SK-N-SH (cell line): ENCODE data around the gene CEBPB. TPM values are rescaled to one million over a fixed set of nuclear protein-coding genes. Genes with fewer than 3 reads are reported as not detected.

Experiments
- CTCF ChIA-PET: fragments of 300-600, 350-600 bp; formaldehyde crosslinking; extraction: SDS; loops from one replicate; lab custom pipeline; 2021; lab: Yijun Ruan, JAX
- POLR2A ChIA-PET: fragments of 350-600 bp; sonication (Branson Sonifier 250); formaldehyde crosslinking; extraction: SDS; loops from one replicate; lab custom pipeline; 2020; ENCODE audit warnings: antibody characterized with exemption, inconsistent platforms; lab: Yijun Ruan, JAX
- DNase-seq: peaks from one replicate; pipeline ENCODE4 v3.0.0; 2012
- H2AFZ ChIP-seq: fragments of 200-600 bp; sonication (generic); 2 replicates; pipeline ENCODE4 v1.8.1; 2016; ENCODE audit warnings: antibody characterized with exemption, mild to moderate bottlenecking, low read depth
- H3F3A ChIP-seq: fragments of 200-600 bp; sonication (generic); replicated peaks from 2 replicates; pipeline ENCODE3; 2016; ENCODE audit warnings: antibody characterized with exemption, mild to moderate bottlenecking; ENCODE audit not compliant: insufficient read depth
- H3K27ac ChIP-seq, 2 experiments: fragments of 200-500 bp in 1 of 2; fragments of 200-600 bp in 1 of 2; sonication (Bioruptor generic) in 1 of 2; sonication (generic), shearing (Covaris generic) in 1 of 2; 2 replicates each; pipeline versions ENCODE4 v1.5.1 to v1.6.1; 2014 to 2016; ENCODE audit warnings: low read depth in 2 of 2, inconsistent platforms in 1 of 2, low read length in 1 of 2, mild to moderate bottlenecking in 1 of 2, mixed read lengths in 1 of 2
- H3K27me3 ChIP-seq: fragments of 200-600 bp; sonication (generic), shearing (Covaris generic); 2 replicates; pipeline ENCODE4 v1.6.1; 2016; ENCODE audit warnings: mixed run types; ENCODE audit not compliant: insufficient read depth
- H3K36me3 ChIP-seq, 2 experiments: fragments of 200-500 bp in 1 of 2; fragments of 200-600 bp in 1 of 2; sonication (Bioruptor generic) in 1 of 2; sonication (generic) in 1 of 2; replicated peaks in 1 of 2; 2 replicates each; pipeline versions ENCODE3 to v1.5.1; 2014 to 2016; ENCODE audit warnings: low read length in 1 of 2, mild to moderate bottlenecking in 1 of 2; ENCODE audit not compliant: insufficient read depth in 2 of 2, control insufficient read depth in 1 of 2
- H3K4me1 ChIP-seq, 2 experiments: fragments of 200-500 bp in 1 of 2; fragments of 200-600 bp in 1 of 2; sonication (Bioruptor generic) in 1 of 2; sonication (generic), shearing (Covaris generic) in 1 of 2; 2 replicates each; pipeline versions ENCODE4 v1.5.1 to v1.6.1; 2014 to 2016; ENCODE audit warnings: low read depth in 1 of 2, low read length in 1 of 2, mixed run types in 1 of 2; ENCODE audit not compliant: insufficient read depth in 2 of 2, control insufficient read depth in 1 of 2
- H3K4me2 ChIP-seq: fragments of 200-600 bp; sonication (generic), shearing (Covaris generic); 2 replicates; pipeline ENCODE4 v1.6.1; 2017; ENCODE audit warnings: mixed run types
- H3K4me3 ChIP-seq, 2 experiments: fragments of 200-500 bp in 1 of 2; fragments of 200-600 bp in 1 of 2; sonication (Bioruptor generic) in 1 of 2; sonication (generic), shearing (Covaris generic) in 1 of 2; 2 replicates each; pipeline versions ENCODE4 v1.5.1 to v1.8.1; 2014 to 2016; ENCODE audit warnings: low read depth in 2 of 2, inconsistent platforms in 1 of 2, low read length in 1 of 2, mild to moderate bottlenecking in 1 of 2, mixed read lengths in 1 of 2, moderate library complexity in 1 of 2
- H3K79me2 ChIP-seq: fragments of 200-600 bp; sonication (generic); 2 replicates; pipeline ENCODE4 v1.8.1; 2017; ENCODE audit warnings: mild to moderate bottlenecking; ENCODE audit not compliant: insufficient read depth
- H3K9ac ChIP-seq: fragments of 200-600 bp; sonication (generic); 2 replicates; pipeline ENCODE4 v1.6.1; 2017; ENCODE audit warnings: mixed run types
- H3K9me2 ChIP-seq: fragments of 200-600 bp; sonication (generic); 2 replicates; pipeline ENCODE4 v1.6.1; 2017; ENCODE audit warnings: mixed run types
- H3K9me3 ChIP-seq: fragments of 200-600 bp; sonication (generic); 2 replicates; pipeline ENCODE4 v1.6.1; 2017; ENCODE audit warnings: mixed run types, mild to moderate bottlenecking, moderate library complexity
- H4K20me1 ChIP-seq: fragments of 200-600 bp; sonication (generic); 2 replicates; pipeline ENCODE4 v1.6.1; 2017; ENCODE audit warnings: mild to moderate bottlenecking, mixed run types; ENCODE audit not compliant: insufficient read depth
- CTCF ChIP-seq: fragments of 200-600 bp; sonication (generic); IDR thresholded peaks from 2 replicates; pipeline ENCODE4 v1.6.1; 2017; ENCODE audit warnings: antibody characterized with exemption, mild to moderate bottlenecking, moderate library complexity
- ELF1 ChIP-seq: IDR thresholded peaks from 2 replicates; pipeline ENCODE4 v1.4.0; 2012
- EP300 ChIP-seq, 2 experiments: IDR thresholded peaks; 2 replicates each; pipeline versions ENCODE4 v1.4.0 to v1.6.1; 2012; ENCODE audit warnings: borderline replicate concordance in 1 of 2, low read depth in 1 of 2, low read length in 1 of 2
- EZH2phosphoT487 ChIP-seq: fragments of 200-600 bp; sonication (generic); IDR thresholded peaks from 2 replicates; pipeline ENCODE4 v1.6.1; 2017; ENCODE audit warnings: low read depth, mixed run types, mild to moderate bottlenecking, antibody characterized with exemption, moderate library complexity, borderline replicate concordance
- FOSL2 ChIP-seq: IDR thresholded peaks from 2 replicates; pipeline ENCODE4 v1.4.0; 2012; ENCODE audit warnings: low read depth, mild to moderate bottlenecking, moderate library complexity, borderline replicate concordance
- FOXM1 ChIP-seq: IDR thresholded peaks from 2 replicates; pipeline ENCODE4 v1.4.0; 2012; ENCODE audit warnings: low read depth, mild to moderate bottlenecking
- GABPA ChIP-seq: IDR thresholded peaks from 2 replicates; pipeline ENCODE4 v1.4.0; 2012; ENCODE audit warnings: low read depth, mild to moderate bottlenecking
- GATA2 ChIP-seq: sonication (generic); formaldehyde crosslinking; IDR thresholded peaks from 2 replicates; pipeline ENCODE4 v1.5.0; 2020; ENCODE audit warnings: mild to moderate bottlenecking, missing genetic modification reagents
- JUND ChIP-seq: IDR thresholded peaks from 2 replicates; pipeline ENCODE4 v1.4.0; 2012
- MAX ChIP-seq: IDR thresholded peaks from 2 replicates; pipeline ENCODE4 v1.4.0; 2012; ENCODE audit warnings: low read depth
- MXI1 ChIP-seq: IDR thresholded peaks from 2 replicates; pipeline ENCODE4 v1.6.1; 2012; ENCODE audit warnings: mild to moderate bottlenecking, low read depth, low read length, improper control_type of control experiment
- NFIC ChIP-seq: IDR thresholded peaks from 2 replicates; pipeline ENCODE4 v1.4.0; 2012; ENCODE audit warnings: borderline replicate concordance
- POLR2AphosphoS5 ChIP-seq: IDR thresholded peaks from 2 replicates; pipeline ENCODE4 v1.6.1; 2012; ENCODE audit warnings: low read depth, low read length
- RAD21 ChIP-seq: IDR thresholded peaks from 2 replicates; pipeline ENCODE4 v1.6.1; 2012; ENCODE audit warnings: mild to moderate bottlenecking, low read length
- RFX5 ChIP-seq: IDR thresholded peaks from 2 replicates; pipeline ENCODE4 v1.6.1; 2012; ENCODE audit warnings: mild to moderate bottlenecking, improper control_type of control experiment, low read length
- RXRA ChIP-seq: IDR thresholded peaks from 2 replicates; pipeline ENCODE4 v1.4.0; 2012; ENCODE audit warnings: low read depth, mild to moderate bottlenecking, borderline replicate concordance
- SIN3A ChIP-seq: IDR thresholded peaks from 2 replicates; pipeline ENCODE4 v1.6.1; 2012; ENCODE audit warnings: low read depth, mild to moderate bottlenecking, low read length, moderate library complexity, borderline replicate concordance
- USF2 ChIP-seq: fragments of 150-350 bp; IDR thresholded peaks from 2 replicates; pipeline ENCODE4 v1.6.1; 2017; ENCODE audit warnings: antibody characterized with exemption, low read length, low read depth, borderline replicate concordance
- YY1 ChIP-seq: IDR thresholded peaks from 2 replicates; pipeline ENCODE4 v1.4.0; 2012; ENCODE audit warnings: low read depth, mild to moderate bottlenecking
- ZBTB33 ChIP-seq: IDR thresholded peaks from 2 replicates; pipeline ENCODE4 v1.4.0; 2012; ENCODE audit warnings: low read depth, borderline replicate concordance
- WGBS: methylation state at CpG from one replicate; pipeline ENCODE4 v1.1.6; 2017; ENCODE audit warnings: low lambda C conversion rate; 5-methylcytosine and 5-hydroxymethylcytosine counted together
- polyA plus RNA-seq, 3 experiments: library from polyadenylated mRNA; depleted of rRNA; stranded (reverse); fragments of >200 nt; gene quantifications; 2 replicates each; pipeline ENCODE4 v1.2.3, GENCODE V29; 2012

CEBPB gene
- polyA plus RNA-seq, 1 of the 3 experiments (the other 2 are of a cell fraction) = 14.7 TPM

GRCh38 chr20:50198180-50198666, 7.6 kb downstream of the CEBPB start:
- H3F3A ChIP-seq = no peaks in the 10 kb centered on the region
- H3K9me3 ChIP-seq = no peaks in the 10 kb centered on the region
- H3K27me3 ChIP-seq = no peaks in the 10 kb centered on the region
- H3K9ac ChIP-seq = no peak overlapping the region
- no peak overlapping the region for H3K4me3 ChIP-seq
- WGBS = 91% methylated on average over 11 of the region's 11 CpGs
- H3K4me1 ChIP-seq = peaks cover 4 to 11% of the 10 kb centered on the region in 2 experiments; a peak in 2 of 4 replicates
- ChIA-PET CTCF (interaction anchor here (1.7 kb wide), 1 partner anchor 17 kb away, joined by 4 read pairs; no protein-coding TSS in a partner anchor), POLR2A (no interaction called here)
- no peak for TF ChIP-seq NFIC
- no peak for TF ChIP-seq SIN3A
- no peak for TF ChIP-seq RFX5
- TF ChIP-seq CTCF = no peak
- TF ChIP-seq GABPA = no peak
- no peak for TF ChIP-seq MXI1
- no peak for TF ChIP-seq MAX
- no peak for TF ChIP-seq POLR2AphosphoS5
- TF ChIP-seq FOSL2 = no peak
- TF ChIP-seq GATA2 (CRISPR knock-in tag) = no peak
- no peak for TF ChIP-seq EP300 (IDR thresholded peaks at IDR 0.05; ENCODE audit: borderline replicate concordance in 1 of 2, low read depth in 1 of 2, low read length in 1 of 2)
- no peak for TF ChIP-seq RXRA
- TF ChIP-seq USF2 = no peak
- H3K79me2 ChIP-seq = peaks cover 18% of the 10 kb centered on the region
- H4K20me1 ChIP-seq = peaks cover 24% of the 10 kb centered on the region
- no peak overlapping the region for H3K27ac ChIP-seq
- no peak overlapping the region for H2AFZ ChIP-seq
- peaks cover 0 to 9% of the 10 kb centered on the region in 2 experiments for H3K36me3 ChIP-seq
- no peak overlapping the region for H3K4me2 ChIP-seq
- no peak for DNase-seq
- H3K9me2 ChIP-seq = no peaks in the 10 kb centered on the region

GRCh38 chr20:50198716-50199115, 8.1 kb downstream of the CEBPB start:
- H4K20me1 ChIP-seq = peaks cover 19% of the 10 kb centered on the region
- H3K4me1 ChIP-seq = peaks cover 0 to 6% of the 10 kb centered on the region in 2 experiments; a peak in 2 of 4 replicates
- 100% methylated on average over 1 of the region's 1 CpG for WGBS
- DNase-seq = no peak
- H3K4me3 ChIP-seq = no peak overlapping the region
- H3K9me2 ChIP-seq = no peaks in the 10 kb centered on the region
- H3K4me2 ChIP-seq = no peak overlapping the region
- H2AFZ ChIP-seq = no peak overlapping the region
- POLR2A ChIA-PET = no interaction called here
- CTCF ChIA-PET = interaction anchor here (1.7 kb wide), 1 partner anchor 16 kb away, joined by 4 read pairs; no protein-coding TSS in a partner anchor
- no peaks in the 10 kb centered on the region for H3F3A ChIP-seq
- H3K27ac ChIP-seq = no peak overlapping the region
- H3K79me2 ChIP-seq = peaks cover 13% of the 10 kb centered on the region
- H3K9me3 ChIP-seq = no peaks in the 10 kb centered on the region
- no peaks in the 10 kb centered on the region for H3K27me3 ChIP-seq
- H3K9ac ChIP-seq = no peak overlapping the region
- H3K36me3 ChIP-seq = peaks cover 0 to 7% of the 10 kb centered on the region in 2 experiments
- no peak for TF ChIP-seq RXRA
- no peak for TF ChIP-seq JUND
- TF ChIP-seq RAD21 = no peak
- no peak for TF ChIP-seq CTCF
- TF ChIP-seq ELF1 = no peak
- no peak for TF ChIP-seq YY1
- TF ChIP-seq FOXM1 = no peak
- no peak for TF ChIP-seq ZBTB33
- TF ChIP-seq EZH2phosphoT487 = no peak
- no peak for TF ChIP-seq MXI1
- no peak for TF ChIP-seq USF2
- no peak for TF ChIP-seq GATA2 (CRISPR knock-in tag)
